GM21360 (cell line): ENCODE data around the gene LY86.

ENCODE experiments used
- ATAC-seq: cut with Tn5 transposase; IDR thresholded peaks from one replicate; pipeline ENCODE4 v1.9.1; 2021; ENCODE audit warnings: mild to moderate bottlenecking, moderate library complexity; ENCODE audit not compliant: unreplicated experiment

The LY86 gene

GRCh38 chr6:6700407-6701270, 112.1 kb downstream of the LY86 start:
- ATAC-seq, result no peak

- ATAC-seq, result no peak
Observed at GRCh38 chr6:6701864-6702263, 113.3 kb downstream of the LY86 start.

GRCh38 chr6:6703699-6704098, 115.2 kb downstream of the LY86 start:
- no peak for ATAC-seq
